IPS DF 4.7 (cell line): ENCODE data around the gene DDX10.

Source experiments
- DNase-seq: peaks from one replicate; pipeline ENCODE4 v3.0.0-alpha.2; 2013; ENCODE audit warnings: low spot score; ENCODE audit errors: extremely low read depth

DDX10 gene

DNA sequence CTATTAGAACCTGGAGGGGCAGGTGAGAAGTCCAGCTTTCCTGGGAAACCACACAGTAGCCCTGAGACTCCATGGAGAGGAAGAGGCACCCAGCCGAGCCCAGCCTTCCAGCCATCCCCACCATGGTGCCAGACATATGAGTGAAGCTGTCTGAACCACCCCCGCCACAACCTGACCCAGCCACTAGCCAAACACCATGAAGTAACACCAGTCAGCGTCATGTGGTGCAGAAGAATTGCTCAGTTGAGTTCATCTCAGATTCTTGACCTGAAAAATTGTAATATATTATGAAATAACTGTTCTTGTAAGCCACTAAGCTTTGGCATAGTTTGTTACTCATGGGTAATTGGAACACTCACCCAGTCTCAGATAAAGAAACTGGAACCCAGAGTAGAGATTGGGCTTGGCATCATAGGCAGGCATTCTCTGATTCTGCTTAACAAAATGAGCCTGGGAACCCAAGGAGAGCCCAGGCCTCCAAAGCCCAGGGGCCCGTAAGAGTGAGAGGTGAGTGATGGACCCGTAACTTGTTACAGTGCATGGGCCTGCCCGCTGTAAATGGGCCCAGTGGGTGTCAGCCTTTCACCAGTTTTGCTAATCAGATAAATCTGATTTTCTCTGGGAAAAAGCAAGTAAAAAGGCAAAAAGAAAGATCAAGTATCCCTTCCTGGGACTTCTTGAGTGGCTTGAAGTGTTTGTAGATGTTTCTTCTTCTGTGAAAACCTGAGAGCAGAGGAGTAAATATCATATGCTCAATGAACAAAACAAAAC is 305.5 kb downstream of the DDX10 start:
- DNase-seq, result no peak

- no peak for DNase-seq
Measured at GRCh38 chr11:108973402-108974162, 308.7 kb downstream of the DDX10 start.

DNA sequence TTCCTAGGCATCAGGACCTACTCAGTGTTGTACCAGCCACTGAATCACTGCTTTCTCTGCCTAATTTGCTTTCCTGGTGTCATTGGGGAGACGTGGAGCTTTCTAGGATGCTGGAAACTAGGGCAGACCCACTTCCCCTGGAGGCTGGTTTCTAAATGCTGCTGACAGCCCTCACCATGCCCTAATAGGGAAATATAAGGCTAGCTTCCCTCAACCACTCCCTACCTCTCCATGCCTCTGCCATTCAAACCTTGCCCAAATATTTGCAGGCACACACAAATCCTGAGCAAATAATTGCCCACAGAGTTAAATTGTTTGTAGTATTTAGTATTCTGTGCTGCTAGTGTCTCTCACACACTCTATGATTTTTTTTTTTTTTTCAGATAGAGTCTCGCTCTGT is 310.2 kb downstream of the DDX10 start:
- no peak for DNase-seq

DNA sequence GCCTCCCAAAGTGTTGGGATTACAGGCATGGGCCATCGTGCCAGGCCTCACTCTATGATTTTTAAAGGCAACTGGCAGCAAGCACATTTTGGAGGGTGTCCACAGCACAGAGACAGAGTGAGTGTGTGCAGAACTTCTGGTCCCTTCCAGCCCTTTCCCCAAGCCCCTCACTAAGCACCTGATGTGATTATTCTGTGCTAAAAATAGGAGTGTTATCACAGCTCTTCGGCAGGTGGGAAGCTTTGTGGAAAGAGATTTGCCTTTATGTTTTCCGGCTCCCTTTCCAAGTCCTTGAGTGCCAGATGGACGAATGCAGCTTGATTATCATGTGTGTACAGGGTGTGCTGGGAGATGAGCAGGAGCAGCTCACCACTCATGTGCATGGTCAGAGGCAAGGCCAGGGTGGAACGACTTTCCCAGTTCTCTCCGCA is 310.8 kb downstream of the DDX10 start:
- DNase-seq, result no peak

GRCh38 chr11:108983636-108984420 is 319.0 kb downstream of the DDX10 start:
- no peak for DNase-seq

DNA sequence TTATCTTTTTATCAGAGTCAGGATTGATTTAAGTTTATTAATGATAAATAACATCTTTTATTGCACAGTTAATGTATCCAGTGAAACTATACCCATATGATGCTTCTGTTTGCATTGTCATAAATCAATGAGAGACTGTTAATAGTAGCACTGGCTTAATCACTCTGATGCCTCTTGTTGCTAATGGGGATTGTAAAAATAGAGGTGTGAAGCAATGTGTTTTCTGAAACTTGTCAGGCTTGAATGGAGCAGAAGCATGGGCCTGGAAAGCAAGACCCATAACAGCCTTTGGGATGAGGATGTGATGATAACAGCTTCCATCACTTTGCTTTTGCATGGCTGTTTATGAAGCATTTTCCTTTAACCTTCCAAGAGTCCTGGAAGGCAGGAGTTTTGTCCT is 319.7 kb downstream of the DDX10 start:
- no peak for DNase-seq

DNA sequence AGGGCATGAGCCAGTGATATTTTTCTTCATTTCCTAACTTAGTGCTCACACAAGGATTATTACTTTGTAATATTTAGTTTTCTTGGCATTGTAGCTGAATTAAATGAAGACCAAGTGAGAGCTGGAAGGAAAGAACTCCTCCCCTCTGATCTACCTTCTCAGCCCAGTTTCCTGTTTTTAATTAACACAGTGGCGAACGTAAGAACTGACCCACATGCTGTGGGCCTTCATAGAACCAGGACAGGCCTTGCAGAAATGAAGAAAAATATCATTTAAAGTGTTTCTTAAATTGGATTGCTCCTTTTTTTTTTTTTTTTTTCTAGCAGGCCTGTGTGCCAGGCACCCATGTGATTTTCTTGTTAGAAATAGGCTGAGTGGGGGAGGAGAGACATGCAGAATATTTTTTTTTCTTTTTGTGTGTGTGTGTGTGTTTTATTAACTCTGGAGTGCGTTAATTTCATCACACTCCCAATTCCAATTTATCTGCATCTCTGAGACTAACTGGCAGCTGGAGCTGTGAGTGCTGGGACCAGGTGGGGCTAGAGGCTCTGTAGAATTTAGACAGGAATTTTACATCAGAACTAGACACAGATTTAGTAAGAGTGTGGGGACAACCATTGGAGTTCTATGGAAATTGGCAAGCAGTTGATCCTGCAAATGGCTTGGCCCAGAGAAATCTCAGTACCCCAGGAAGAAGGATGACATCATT is 320.5 kb downstream of the DDX10 start:
- DNase-seq, result peak; percentile 14

GRCh38 chr11:108985945-108986279 is 321.0 kb downstream of the DDX10 start:
- DNase-seq, result peak; percentile 41
